HEK293 (cell line): Measurements from ENCODE around the gene NHS.

Experiments used
- CTCF ChIA-PET: fragments of 350-600 bp; formaldehyde crosslinking; extraction: SDS; loops from one replicate; lab custom pipeline; 2021; ENCODE audit warnings: antibody characterized with exemption; lab: Yijun Ruan, JAX
- POLR2A ChIA-PET: fragments of 300-600 bp; formaldehyde crosslinking; extraction: SDS; loops from one replicate; lab custom pipeline; 2020; ENCODE audit warnings: antibody characterized with exemption, inconsistent platforms; lab: Yijun Ruan, JAX
- H3K27ac ChIP-seq: fragments of 200-500 bp; sonication (Bioruptor generic); 2 replicates; pipeline ENCODE4 v1.5.1; 2014; ENCODE audit warnings: low read depth, low read length, control low read depth, inconsistent platforms; ENCODE audit errors: extremely low read depth
- H3K36me3 ChIP-seq, 2 experiments: fragments of 200-500 bp in 1 of 2; sonication (Bioruptor generic) in 1 of 2; 1 replicate in 1 of 2; 2 replicates in 1 of 2; pipeline ENCODE4 v1.5.1; 2014 to 2017; ENCODE audit warnings: inconsistent platforms in 2 of 2, low read length in 2 of 2; ENCODE audit not compliant: control insufficient read depth in 2 of 2, insufficient read depth in 1 of 2
- H3K4me1 ChIP-seq: fragments of 200-500 bp; sonication (Bioruptor generic); 2 replicates; pipeline ENCODE4 v1.5.1; 2014; ENCODE audit warnings: mild to moderate bottlenecking, low read length, inconsistent platforms; ENCODE audit not compliant: control insufficient read depth, insufficient read depth
- H3K4me3 ChIP-seq: 2 replicates; pipeline ENCODE4 v1.5.1; 2011; ENCODE audit warnings: low read depth, mild to moderate bottlenecking, control low read depth, low read length, moderate library complexity
- H3K9me3 ChIP-seq: fragments of 200-500 bp; sonication (Bioruptor generic); 2 replicates; pipeline ENCODE4 v1.5.1; 2014; ENCODE audit warnings: low read depth, low read length, inconsistent platforms; ENCODE audit not compliant: control insufficient read depth, insufficient read depth
- CTCF ChIP-seq: fragments of 450-650 bp; formaldehyde crosslinking; IDR thresholded peaks from 2 replicates; pipeline ENCODE4 v1.5.1; 2016; ENCODE audit warnings: missing biosample characterization, missing genetic modification characterization
- HOXC10 ChIP-seq: sonication (generic); formaldehyde crosslinking; IDR thresholded peaks from 2 replicates; pipeline ENCODE4 v1.8.1; 2023; ENCODE audit warnings: mild to moderate bottlenecking, missing genetic modification reagents
- IKZF3 ChIP-seq: fragments of 450-650 bp; IDR thresholded peaks from 2 replicates; pipeline ENCODE4 v1.5.0; 2018; ENCODE audit warnings: missing biosample characterization, mild to moderate bottlenecking, missing genetic modification characterization, moderate library complexity
- OVOL3 ChIP-seq: fragments of 450-650 bp; formaldehyde crosslinking; IDR thresholded peaks from 2 replicates; pipeline ENCODE4 v1.5.1; 2016; ENCODE audit warnings: missing biosample characterization, missing genetic modification characterization
- YY1 ChIP-seq: fragments of 450-650 bp; formaldehyde crosslinking; IDR thresholded peaks from 2 replicates; pipeline ENCODE4 v1.5.1; 2018; ENCODE audit warnings: missing biosample characterization, missing genetic modification characterization
- ZBTB1 ChIP-seq: fragments of 450-650 bp; formaldehyde crosslinking; IDR thresholded peaks from 2 replicates; pipeline ENCODE4 v1.5.1; 2016; ENCODE audit warnings: missing biosample characterization, missing genetic modification characterization
- ZBTB7A ChIP-seq: fragments of 450-650 bp; formaldehyde crosslinking; IDR thresholded peaks from 2 replicates; pipeline ENCODE4 v1.5.1; 2016; ENCODE audit warnings: low read depth, missing biosample characterization, missing genetic modification characterization
- ZNF121 ChIP-seq: fragments of 450-650 bp; formaldehyde crosslinking; IDR thresholded peaks from 2 replicates; pipeline ENCODE4 v1.5.1; 2016; ENCODE audit warnings: missing biosample characterization, missing genetic modification characterization
- ZNF146 ChIP-seq: fragments of 450-650 bp; formaldehyde crosslinking; IDR thresholded peaks from 2 replicates; pipeline ENCODE4 v1.5.1; 2016; ENCODE audit warnings: missing biosample characterization, missing genetic modification characterization
- ZNF175 ChIP-seq: fragments of 450-650 bp; formaldehyde crosslinking; IDR thresholded peaks from 2 replicates; pipeline ENCODE4 v1.5.1; 2016; ENCODE audit warnings: missing biosample characterization, missing genetic modification characterization
- ZNF202 ChIP-seq: fragments of 450-650 bp; formaldehyde crosslinking; IDR thresholded peaks from 2 replicates; pipeline ENCODE4 v1.5.1; 2016; ENCODE audit warnings: missing biosample characterization, missing genetic modification characterization, borderline replicate concordance
- ZNF335 ChIP-seq: fragments of 450-650 bp; formaldehyde crosslinking; conservative IDR thresholded peaks from 2 replicates; pipeline ENCODE4 v1.5.1; 2016; ENCODE audit warnings: missing biosample characterization, missing genetic modification characterization
- ZNF362 ChIP-seq: fragments of 450-650 bp; formaldehyde crosslinking; IDR thresholded peaks from 2 replicates; pipeline ENCODE4 v1.5.1; 2016; ENCODE audit warnings: missing biosample characterization, missing genetic modification characterization
- ZNF423 ChIP-seq: fragments of 450-650 bp; formaldehyde crosslinking; IDR thresholded peaks from 2 replicates; pipeline ENCODE4 v1.5.1; 2016; ENCODE audit warnings: missing biosample characterization, missing genetic modification characterization
- ZNF488 ChIP-seq: fragments of 450-650 bp; formaldehyde crosslinking; IDR thresholded peaks from 2 replicates; pipeline ENCODE4 v1.5.1; 2016; ENCODE audit warnings: missing biosample characterization, missing genetic modification characterization
- ZNF521 ChIP-seq: fragments of 450-650 bp; formaldehyde crosslinking; IDR thresholded peaks from 2 replicates; pipeline ENCODE4 v1.5.1; 2017; ENCODE audit warnings: missing biosample characterization, mild to moderate bottlenecking, missing genetic modification characterization
- ZNF529 ChIP-seq: fragments of 450-650 bp; formaldehyde crosslinking; IDR thresholded peaks from 2 replicates; pipeline ENCODE4 v1.5.1; 2017; ENCODE audit warnings: missing genetic modification characterization, missing biosample characterization; ENCODE audit not compliant: insufficient replicate concordance
- ZNF747 ChIP-seq: fragments of 450-650 bp; formaldehyde crosslinking; IDR thresholded peaks from 2 replicates; pipeline ENCODE4 v1.5.1; 2016; ENCODE audit warnings: missing biosample characterization, missing genetic modification characterization
- ZNF776 ChIP-seq: fragments of 450-650 bp; formaldehyde crosslinking; IDR thresholded peaks from 2 replicates; pipeline ENCODE4 v1.5.0; 2017; ENCODE audit warnings: missing biosample characterization, missing genetic modification characterization, borderline replicate concordance
- TF ChIP-seq, protein P1 (sequence below): fragments of 450-650 bp; formaldehyde crosslinking; IDR thresholded peaks from 2 replicates; pipeline ENCODE4 v1.5.1; 2016; ENCODE audit warnings: missing biosample characterization, missing genetic modification characterization, borderline replicate concordance

The NHS gene

DNA sequence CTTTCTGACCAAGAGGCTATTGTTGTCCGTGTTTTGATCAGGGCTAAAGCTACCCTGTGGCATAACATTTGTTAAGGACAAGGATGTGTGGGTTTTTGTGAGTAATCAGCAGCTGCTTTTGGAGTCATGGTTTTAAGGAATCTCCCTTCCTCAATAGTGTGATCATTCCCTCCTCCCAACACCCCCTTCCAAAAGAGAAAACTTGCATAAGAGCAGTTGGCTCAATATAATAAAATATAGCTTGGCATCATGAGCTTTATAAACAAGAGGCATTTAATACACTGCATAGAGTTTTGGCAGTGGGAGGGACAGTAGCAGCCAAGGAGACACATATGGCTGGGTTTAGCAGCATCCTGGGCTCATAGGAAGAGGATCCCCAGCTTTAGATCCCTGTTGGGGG lies 84.7 kb downstream of the NHS start:
- Histone ChIP-seq H3K27ac (no peak overlapping the region), H3K9me3 (no peaks in the 10 kb centered on the region), H3K4me1 (peaks cover 7% of the 10 kb centered on the region; the same call in 1 of the 2 replicates), H3K36me3 (no peaks in the 10 kb centered on the region), H3K4me3 (no peak overlapping the region)
- CTCF ChIA-PET: interaction anchor here (0.6 to 1.5 kb wide), 3 partner anchors 22 to 1445 kb away, joined by 3 to 4 read pairs (median 3); no protein-coding TSS in a partner anchor
- POLR2A ChIA-PET: no interaction called here
- no peak for TF ChIP-seq CTCF (tag by site-specific recombination)
- TF ChIP-seq ZNF423: no peak
- TF ChIP-seq HOXC10 (CRISPR knock-in tag): no peak
- TF ChIP-seq OVOL3 (tag by site-specific recombination): no peak
- no peak for TF ChIP-seq ZNF121 (tag by site-specific recombination)
- no peak for TF ChIP-seq ZNF362 (tag by site-specific recombination)
- TF ChIP-seq ZNF521 (tag by site-specific recombination): no peak
- TF ChIP-seq YY1 (tag by site-specific recombination): no peak
- TF ChIP-seq IKZF3 (tag by site-specific recombination): no peak
- no peak for TF ChIP-seq ZNF488 (tag by site-specific recombination)
- TF ChIP-seq ZNF776 (tag by site-specific recombination): no peak
- no peak for TF ChIP-seq ZNF202 (tag by site-specific recombination)
- no peak for TF ChIP-seq ZBTB1 (tag by site-specific recombination)
- TF ChIP-seq ZNF747: no peak

DNA sequence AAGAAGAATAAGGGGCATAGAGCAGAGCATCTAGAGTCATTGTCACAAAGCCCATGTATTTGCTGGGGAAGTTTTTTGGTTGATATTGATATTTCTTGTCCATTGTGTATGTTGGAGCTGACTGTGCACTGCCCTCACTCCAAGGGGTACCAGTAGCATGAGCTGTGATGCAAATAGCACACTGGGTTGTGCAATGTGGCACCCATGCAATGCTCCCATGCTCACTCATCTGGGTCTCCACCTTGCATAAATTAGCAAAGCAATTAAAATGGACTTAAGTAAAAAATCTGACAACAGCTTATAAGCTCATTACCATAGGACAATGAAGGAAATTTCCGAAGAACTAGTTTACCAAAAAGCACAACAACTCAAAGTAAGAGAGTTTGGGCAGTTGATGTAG lies 87.9 kb downstream of the NHS start:
- Histone ChIP-seq H3K9me3 (no peaks in the 10 kb centered on the region), H3K36me3 (no peaks in the 10 kb centered on the region), H3K4me3 (no peak overlapping the region), H3K27ac (no peak overlapping the region), H3K4me1 (peaks cover 7% of the 10 kb centered on the region; the same call in 1 of the 2 replicates)
- POLR2A ChIA-PET: no interaction called here
- TF ChIP-seq ZNF121 (tag by site-specific recombination): no peak
- TF ChIP-seq ZBTB7A (tag by site-specific recombination): no peak
- TF ChIP-seq ZNF335: no peak
- TF ChIP-seq, protein P1, sequence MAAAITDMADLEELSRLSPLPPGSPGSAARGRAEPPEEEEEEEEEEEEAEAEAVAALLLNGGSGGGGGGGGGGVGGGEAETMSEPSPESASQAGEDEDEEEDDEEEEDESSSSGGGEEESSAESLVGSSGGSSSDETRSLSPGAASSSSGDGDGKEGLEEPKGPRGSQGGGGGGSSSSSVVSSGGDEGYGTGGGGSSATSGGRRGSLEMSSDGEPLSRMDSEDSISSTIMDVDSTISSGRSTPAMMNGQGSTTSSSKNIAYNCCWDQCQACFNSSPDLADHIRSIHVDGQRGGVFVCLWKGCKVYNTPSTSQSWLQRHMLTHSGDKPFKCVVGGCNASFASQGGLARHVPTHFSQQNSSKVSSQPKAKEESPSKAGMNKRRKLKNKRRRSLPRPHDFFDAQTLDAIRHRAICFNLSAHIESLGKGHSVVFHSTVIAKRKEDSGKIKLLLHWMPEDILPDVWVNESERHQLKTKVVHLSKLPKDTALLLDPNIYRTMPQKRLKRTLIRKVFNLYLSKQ (tag by site-specific recombination): no peak
- TF ChIP-seq ZNF175 (tag by site-specific recombination): no peak
- TF ChIP-seq ZNF146: no peak
- TF ChIP-seq ZNF529: no peak
- CTCF ChIA-PET: no interaction called here
